Liver (tissue), 9 donors: ENCODE data around the gene OTOG. TPM values are rescaled to one million over a fixed set of nuclear protein-coding genes. Genes with fewer than 3 reads are reported as not detected.

Source experiments
- DNase-seq: peaks from one replicate; pipeline ENCODE4 v3.0.0-alpha.2; 2017; ENCODE audit warnings: low spot score
- H3K27ac ChIP-seq, 2 donors: one replicate each; pipeline ENCODE4 v1.7.0; 2013; ENCODE audit warnings: inconsistent platforms in 2 of 2, low read length in 2 of 2, control low read depth in 1 of 2, low read depth in 1 of 2, mild to moderate bottlenecking in 1 of 2
- H3K27me3 ChIP-seq, 4 donors: one replicate each; pipeline versions ENCODE4 v1.6.1 to v1.7.0; 2013; ENCODE audit warnings: low read length in 3 of 4, inconsistent platforms in 1 of 4, mild to moderate bottlenecking in 1 of 4, moderate library complexity in 1 of 4; ENCODE audit not compliant: control insufficient read depth in 4 of 4, insufficient read depth in 4 of 4
- H3K36me3 ChIP-seq, 4 donors: one replicate each; pipeline versions ENCODE4 v1.6.1 to v1.7.0; 2013; ENCODE audit warnings: low read length in 3 of 4, mild to moderate bottlenecking in 3 of 4, low read depth in 1 of 4, moderate library complexity in 1 of 4; ENCODE audit not compliant: control insufficient read depth in 4 of 4, insufficient read depth in 3 of 4
- H3K4me1 ChIP-seq, 4 donors: one replicate each; pipeline versions ENCODE4 v1.6.1 to v1.7.0; 2013; ENCODE audit warnings: low read length in 3 of 4, mild to moderate bottlenecking in 3 of 4, moderate library complexity in 1 of 4; ENCODE audit not compliant: control insufficient read depth in 4 of 4, insufficient read depth in 4 of 4
- H3K4me3 ChIP-seq, 3 donors: one replicate each; pipeline versions ENCODE4 v1.6.1 to v1.7.0; 2013; ENCODE audit warnings: low read length in 3 of 3, control low read depth in 1 of 3, low read depth in 1 of 3, mild to moderate bottlenecking in 1 of 3
- H3K9ac ChIP-seq, 2 donors: one replicate each; pipeline ENCODE4 v1.7.0; 2013; ENCODE audit warnings: low read length in 2 of 2, mild to moderate bottlenecking in 2 of 2, moderate library complexity in 2 of 2, control low read depth in 1 of 2, low read depth in 1 of 2
- H3K9me3 ChIP-seq, 4 donors: one replicate each; pipeline versions ENCODE4 v1.6.1 to v1.7.0; 2013; ENCODE audit warnings: low read length in 3 of 4; ENCODE audit not compliant: control insufficient read depth in 4 of 4
- ATF3 ChIP-seq: IDR thresholded peaks from 2 replicates; pipeline ENCODE4 v1.6.1; 2016; ENCODE audit warnings: antibody characterized with exemption
- CTCF ChIP-seq: fragments of 150-350 bp; IDR thresholded peaks from 2 replicates; pipeline ENCODE4 v1.5.1; 2017; ENCODE audit warnings: improper control_type of control experiment, low read depth, low read length; ENCODE audit not compliant: missing input control
- EGR1 ChIP-seq, 2 donors: IDR thresholded peaks; 2 replicates each; pipeline ENCODE4 v1.6.1; 2016 to 2018; ENCODE audit warnings: antibody characterized with exemption in 2 of 2, low read depth in 2 of 2
- FOXA1 ChIP-seq: IDR thresholded peaks from 2 replicates; pipeline ENCODE4 v1.6.1; 2016; ENCODE audit warnings: antibody characterized with exemption
- FOXA2 ChIP-seq: IDR thresholded peaks from 2 replicates; pipeline ENCODE4 v1.6.1; 2016; ENCODE audit warnings: antibody characterized with exemption
- GABPA ChIP-seq, 2 donors: IDR thresholded peaks in 1 of 2; conservative IDR thresholded peaks in 1 of 2; 2 replicates each; pipeline ENCODE4 v1.6.1; 2016; ENCODE audit warnings: antibody characterized with exemption in 2 of 2, mild to moderate bottlenecking in 1 of 2, moderate library complexity in 1 of 2
- HNF4A ChIP-seq, 2 donors: conservative IDR thresholded peaks; 2 replicates each; pipeline ENCODE4 v1.6.1; 2016; ENCODE audit warnings: antibody characterized with exemption in 2 of 2, mild to moderate bottlenecking in 2 of 2
- HNF4G ChIP-seq: IDR thresholded peaks from 2 replicates; pipeline ENCODE4 v1.6.1; 2016; ENCODE audit warnings: antibody characterized with exemption
- JUND ChIP-seq, 2 donors: IDR thresholded peaks; 2 replicates each; pipeline ENCODE4 v1.6.1; 2016; ENCODE audit warnings: antibody characterized with exemption in 2 of 2
- MAX ChIP-seq: IDR thresholded peaks from 2 replicates; pipeline ENCODE4 v1.6.1; 2016; ENCODE audit warnings: antibody characterized with exemption
- NR2F2 ChIP-seq: IDR thresholded peaks from 2 replicates; pipeline ENCODE4 v1.6.1; 2016; ENCODE audit warnings: antibody characterized with exemption
- RAD21 ChIP-seq, 2 donors: IDR thresholded peaks; 2 replicates each; pipeline ENCODE4 v1.6.1; 2016; ENCODE audit warnings: antibody characterized with exemption in 2 of 2, mild to moderate bottlenecking in 2 of 2
- REST ChIP-seq: IDR thresholded peaks from 2 replicates; pipeline ENCODE4 v1.6.1; 2016; ENCODE audit warnings: antibody characterized with exemption, mild to moderate bottlenecking
- RXRA ChIP-seq, 2 donors: IDR thresholded peaks; 2 replicates each; pipeline ENCODE4 v1.6.1; 2017 to 2018; ENCODE audit warnings: antibody characterized with exemption in 2 of 2, mild to moderate bottlenecking in 1 of 2
- SP1 ChIP-seq: IDR thresholded peaks from 2 replicates; pipeline ENCODE4 v1.6.1; 2018; ENCODE audit warnings: antibody characterized with exemption, mild to moderate bottlenecking
- TAF1 ChIP-seq: conservative IDR thresholded peaks from 2 replicates; pipeline ENCODE4 v1.6.1; 2016; ENCODE audit warnings: antibody characterized with exemption, mild to moderate bottlenecking
- YY1 ChIP-seq: IDR thresholded peaks from 2 replicates; pipeline ENCODE4 v1.6.1; 2016; ENCODE audit warnings: antibody characterized with exemption, mild to moderate bottlenecking
- ZBTB33 ChIP-seq: IDR thresholded peaks from 2 replicates; pipeline ENCODE4 v1.6.1; 2016; ENCODE audit warnings: antibody characterized with exemption
- WGBS: extraction: QIAGEN DNeasy Blood & Tissue Kit; methylation state at CpG from one replicate; pipeline ENCODE4 v1.1.7; 2013; 5-methylcytosine and 5-hydroxymethylcytosine counted together
- polyA plus RNA-seq, 2 donors: library from polyadenylated mRNA; stranded (reverse) in 1 of 2; unstranded in 1 of 2; fragments of 200-250 nt in 1 of 2; fragments of >200 nt in 1 of 2; fragmentation: Nextera tagmentation in 1 of 2; extraction: Ambion mirVana in 1 of 2; gene quantifications; one replicate each; pipeline versions ENCODE4 v1.2.1 to v1.2.3, GENCODE V29; 2013 to 2015
- total RNA-seq, 2 donors: library from RNA; depleted of rRNA; stranded (reverse); fragments of >200 nt; gene quantifications; one replicate each; pipeline ENCODE4 v1.2.3, GENCODE V29; 2014
- donor health status: healthy.
- donor health status: healthy.
- donor health status: healthy.
- donor health status: healthy.
- donor health status: healthy.

OTOG gene
- total and polyA plus RNA-seq, 4 donors, result not detected

GRCh38 chr11:17651681-17652080, 104.6 kb downstream of the OTOG start:
- no peak for DNase-seq
- no peak for TF ChIP-seq TAF1
- TF ChIP-seq GABPA (IDR thresholded peaks at IDR 0.05 in 1 of 2, conservative IDR thresholded peaks at IDR 0.05 in 1 of 2), result no peak
- TF ChIP-seq FOXA2, result no peak
- no peak for TF ChIP-seq SP1
- TF ChIP-seq CTCF, result no peak
- TF ChIP-seq HNF4A (conservative IDR thresholded peaks at IDR 0.05), result no peak
- TF ChIP-seq ZBTB33, result no peak
- TF ChIP-seq FOXA1, result no peak
- no peak for TF ChIP-seq HNF4G
- no peak for TF ChIP-seq REST
- TF ChIP-seq RAD21 (IDR thresholded peaks at IDR 0.05), result no peak
- no peak for TF ChIP-seq YY1
- no peak for TF ChIP-seq RXRA (IDR thresholded peaks at IDR 0.05)
- no peak for TF ChIP-seq NR2F2
- TF ChIP-seq ATF3, result no peak
- 46% methylated on average over 5 of the region's 5 CpGs for WGBS
- H3K27ac ChIP-seq, result no peak overlapping the region
- H3K9ac ChIP-seq, result no peak overlapping the region
- H3K27me3 ChIP-seq, result peaks cover 0 to 4% (median 0%) of the 10 kb centered on the region in 4 donors
- no peak overlapping the region for H3K4me3 ChIP-seq
- no peaks in the 10 kb centered on the region for H3K4me1 ChIP-seq
- H3K9me3 ChIP-seq, result peaks cover 2 to 15% (median 8%) of the 10 kb centered on the region in 4 donors
- H3K36me3 ChIP-seq, result no peaks in the 10 kb centered on the region

- Histone ChIP-seq H3K4me1 (no peaks in the 10 kb centered on the region), H3K27ac (no peak overlapping the region), H3K9me3 (peaks cover 2 to 15% (median 8%) of the 10 kb centered on the region in 4 donors), H3K36me3 (no peaks in the 10 kb centered on the region), H3K9ac (no peak overlapping the region), H3K4me3 (no peak overlapping the region), H3K27me3 (peaks cover 0 to 4% (median 0%) of the 10 kb centered on the region in 4 donors)
- no peak for DNase-seq
- 80% methylated on average over 2 of the region's 2 CpGs for WGBS
- TF ChIP-seq JUND (IDR thresholded peaks at IDR 0.05) (no peak), MAX (no peak), FOXA2 (no peak), FOXA1 (no peak), TAF1 (no peak), EGR1 (IDR thresholded peaks at IDR 0.05; ENCODE audit: low read depth in 2 of 2) (no peak), REST (no peak), RAD21 (IDR thresholded peaks at IDR 0.05) (no peak), NR2F2 (no peak), RXRA (IDR thresholded peaks at IDR 0.05) (no peak), GABPA (IDR thresholded peaks at IDR 0.05 in 1 of 2, conservative IDR thresholded peaks at IDR 0.05 in 1 of 2) (no peak), YY1 (no peak)
Measured at GRCh38 chr11:17652556-17652955, 105.5 kb downstream of the OTOG start.
